H1 (cell line): ENCODE data around the gene DTD1. TPM values are rescaled to one million over a fixed set of nuclear protein-coding genes. Genes with fewer than 3 reads are reported as not detected.
A peak's percentile ranks its signal among the peaks of the same experiment; 100 is the strongest.

Experiments
- CTCF ChIA-PET: fragments of 300-600 bp; sonication (Branson Sonifier 250); formaldehyde crosslinking; loops from one replicate; lab custom pipeline; 2021; ENCODE audit not compliant: partially characterized antibody; lab: Charles Lee
- POLR2A ChIA-PET: fragments of 300-600 bp; sonication (Branson Sonifier 250); formaldehyde crosslinking; loops from one replicate; lab custom pipeline; 2021; ENCODE audit warnings: inconsistent platforms; ENCODE audit not compliant: partially characterized antibody; lab: Charles Lee
- DNase-seq, 2 experiments: peaks; one replicate each; pipeline versions ENCODE4 v3.0.0 to v3.0.0-alpha.2; 2010 to 2022; ENCODE audit warnings: low spot score in 2 of 2, low read depth in 1 of 2, mixed read lengths in 1 of 2
- FAIRE-seq: peaks from 2 replicates; lab custom pipeline; 2011; peaks lifted over from hg19 to GRCh38; lab: Jason Lieb, UNC
- H2AFZ ChIP-seq: 2 replicates; pipeline ENCODE4 v1.8.1; 2012; ENCODE audit warnings: low read length, inconsistent platforms
- H2AK5ac ChIP-seq: 2 replicates; pipeline ENCODE4 v1.6.1; 2013; ENCODE audit warnings: low read depth, low read length
- H2BK120ac ChIP-seq: replicated peaks from 2 replicates; pipeline ENCODE3; 2013; ENCODE audit warnings: low read depth, low read length, inconsistent platforms
- H2BK12ac ChIP-seq: 2 replicates; pipeline ENCODE4 v1.6.1; 2013; ENCODE audit warnings: low read depth, low read length
- H2BK15ac ChIP-seq: 2 replicates; pipeline ENCODE4 v1.6.1; 2013; ENCODE audit warnings: low read length
- H2BK20ac ChIP-seq: 2 replicates; pipeline ENCODE4 v1.6.1; 2013; ENCODE audit warnings: low read length
- H2BK5ac ChIP-seq: 2 replicates; pipeline ENCODE4 v1.6.1; 2013; ENCODE audit warnings: low read depth, low read length
- H3K14ac ChIP-seq: 2 replicates; pipeline ENCODE4 v1.6.1; 2013; ENCODE audit warnings: inconsistent platforms; ENCODE audit not compliant: insufficient read length
- H3K18ac ChIP-seq: 2 replicates; pipeline ENCODE4 v1.6.1; 2013; ENCODE audit warnings: low read length; ENCODE audit errors: extremely low read depth
- H3K23ac ChIP-seq: 2 replicates; pipeline ENCODE4 v1.6.1; 2013; ENCODE audit warnings: inconsistent platforms; ENCODE audit not compliant: insufficient read length
- H3K23me2 ChIP-seq: 2 replicates; pipeline ENCODE4 v1.6.1; 2013; ENCODE audit warnings: low read depth, low read length
- H3K27ac ChIP-seq: 2 replicates; pipeline ENCODE4 v1.6.1; 2011; ENCODE audit warnings: low read depth, low read length, inconsistent platforms
- H3K27me3 ChIP-seq, 4 experiments: replicated peaks in 1 of 4; 1 replicate in 1 of 4; 2 replicates in 3 of 4; pipeline versions ENCODE4 v1.6.1 to v1.8.1; 2011 to 2013; ENCODE audit warnings: low read length in 3 of 4, mild to moderate bottlenecking in 3 of 4, inconsistent platforms in 2 of 4, mixed read lengths in 2 of 4, moderate library complexity in 1 of 4; ENCODE audit not compliant: control insufficient read depth in 3 of 4, insufficient read depth in 3 of 4; ENCODE audit errors: extremely low read depth in 1 of 4
- H3K36me3 ChIP-seq, 4 experiments: 2 replicates each; pipeline versions ENCODE4 v1.6.1 to v1.8.1; 2011 to 2013; ENCODE audit warnings: mild to moderate bottlenecking in 4 of 4, low read length in 3 of 4, moderate library complexity in 2 of 4, control low read depth in 1 of 4, inconsistent platforms in 1 of 4; ENCODE audit not compliant: insufficient read depth in 4 of 4, control insufficient read depth in 2 of 4
- H3K4ac ChIP-seq: replicated peaks from 2 replicates; pipeline ENCODE3; 2013; ENCODE audit warnings: low read length, low read depth, mixed read lengths, inconsistent platforms; ENCODE audit not compliant: insufficient read length
- H3K4me1 ChIP-seq, 4 experiments: replicated peaks in 1 of 4; 1 replicate in 1 of 4; 2 replicates in 3 of 4; pipeline versions ENCODE4 v1.6.1 to v1.8.1; 2011 to 2013; ENCODE audit warnings: low read length in 3 of 4, inconsistent platforms in 2 of 4, mixed read lengths in 1 of 4; ENCODE audit not compliant: insufficient read depth in 4 of 4, control insufficient read depth in 3 of 4
- H3K4me2 ChIP-seq, 2 experiments: 2 replicates each; pipeline versions ENCODE4 v1.6.1 to v1.8.1; 2011 to 2013; ENCODE audit warnings: low read depth in 2 of 2, low read length in 2 of 2, control low read depth in 1 of 2, inconsistent platforms in 1 of 2, mild to moderate bottlenecking in 1 of 2; ENCODE audit not compliant: insufficient read depth in 1 of 2
- H3K4me3 ChIP-seq, 4 experiments: fragments of 200-600, 300-600 bp in 1 of 4; sonication (generic), shearing (Covaris generic), sonication (Bioruptor Twin) in 1 of 4; 2 replicates each; pipeline versions ENCODE4 v1.5.1 to v1.8.1; 2011 to 2016; ENCODE audit warnings: low read length in 4 of 4, low read depth in 3 of 4, control low read depth in 2 of 4, inconsistent platforms in 2 of 4, mild to moderate bottlenecking in 2 of 4, mixed read lengths in 1 of 4, moderate library complexity in 1 of 4; ENCODE audit not compliant: insufficient read depth in 2 of 4; ENCODE audit errors: extremely low read depth in 1 of 4
- H3K56ac ChIP-seq: replicated peaks from 2 replicates; pipeline ENCODE3; 2013; ENCODE audit warnings: low read depth, mild to moderate bottlenecking, mixed read lengths, low read length, inconsistent platforms; ENCODE audit not compliant: insufficient read length
- H3K79me1 ChIP-seq: 2 replicates; pipeline ENCODE4 v1.6.1; 2013; ENCODE audit warnings: low read depth, low read length, control low read depth
- H3K79me2 ChIP-seq, 2 experiments: 2 replicates each; pipeline versions ENCODE4 v1.6.1 to v1.8.1; 2012 to 2013; ENCODE audit warnings: low read length in 2 of 2, mild to moderate bottlenecking in 2 of 2, inconsistent platforms in 1 of 2; ENCODE audit not compliant: insufficient read depth in 2 of 2, control insufficient read depth in 1 of 2
- H3K9ac ChIP-seq, 4 experiments: replicated peaks in 1 of 4; 1 replicate in 1 of 4; 2 replicates in 3 of 4; pipeline versions ENCODE4 v1.6.1 to v1.8.1; 2011 to 2013; ENCODE audit warnings: low read depth in 3 of 4, low read length in 3 of 4, control low read depth in 2 of 4, mild to moderate bottlenecking in 2 of 4, moderate library complexity in 2 of 4, inconsistent platforms in 1 of 4; ENCODE audit errors: extremely low read depth in 1 of 4
- H3K9me3 ChIP-seq, 2 experiments: 2 replicates each; pipeline versions ENCODE4 v1.6.1 to v1.8.1; 2012 to 2013; ENCODE audit warnings: mild to moderate bottlenecking in 2 of 2, moderate library complexity in 2 of 2, control low read depth in 1 of 2, inconsistent platforms in 1 of 2, low read depth in 1 of 2, low read length in 1 of 2, mixed read lengths in 1 of 2; ENCODE audit not compliant: insufficient read depth in 2 of 2
- H4K20me1 ChIP-seq, 2 experiments: replicated peaks in 1 of 2; 2 replicates each; pipeline versions ENCODE3 to v1.8.1; 2011 to 2013; ENCODE audit warnings: inconsistent platforms in 2 of 2, low read length in 2 of 2, mild to moderate bottlenecking in 1 of 2; ENCODE audit not compliant: insufficient read depth in 2 of 2, control insufficient read depth in 1 of 2
- H4K5ac ChIP-seq: 2 replicates; pipeline ENCODE4 v1.6.1; 2013; ENCODE audit warnings: low read length, low read depth, mixed read lengths, inconsistent platforms; ENCODE audit not compliant: insufficient read length
- H4K8ac ChIP-seq: 2 replicates; pipeline ENCODE4 v1.8.0; 2013; ENCODE audit warnings: mild to moderate bottlenecking, moderate library complexity, low read length, inconsistent platforms; ENCODE audit not compliant: insufficient read depth; ENCODE audit errors: extremely low read depth
- H4K91ac ChIP-seq: replicated peaks from 2 replicates; pipeline ENCODE3; 2013; ENCODE audit warnings: low read length, mixed read lengths, inconsistent platforms; ENCODE audit not compliant: insufficient read length
- ATF3 ChIP-seq: IDR thresholded peaks from 2 replicates; pipeline ENCODE4 v1.6.1; 2011; ENCODE audit warnings: low read depth, mild to moderate bottlenecking, low read length; ENCODE audit not compliant: insufficient read depth
- BRCA1 ChIP-seq: IDR thresholded peaks from 2 replicates; pipeline ENCODE4 v1.6.1; 2012; ENCODE audit warnings: low read depth, low read length, improper control_type of control experiment
- CBX8 ChIP-seq: fragments of 300-800, 300-1000 bp; sonication (generic); IDR thresholded peaks from 2 replicates; pipeline ENCODE4 v1.7.1; 2016; ENCODE audit warnings: low read depth, low read length, borderline replicate concordance
- CEBPB ChIP-seq: IDR thresholded peaks from 2 replicates; pipeline ENCODE4 v1.6.1; 2012; ENCODE audit warnings: low read depth, low read length
- E2F6 ChIP-seq: IDR thresholded peaks from 2 replicates; pipeline ENCODE4 v1.6.1; 2012; ENCODE audit warnings: inconsistent platforms
- JUN ChIP-seq: IDR thresholded peaks from 2 replicates; pipeline ENCODE4 v1.6.1; 2011; ENCODE audit warnings: low read depth, mild to moderate bottlenecking, improper control_type of control experiment, low read length
- JUND ChIP-seq: IDR thresholded peaks from 2 replicates; pipeline ENCODE4 v1.6.1; 2011; ENCODE audit warnings: mild to moderate bottlenecking, improper control_type of control experiment, low read length
- NANOG ChIP-seq: IDR thresholded peaks from 2 replicates; pipeline ENCODE4 v1.6.1; 2011; ENCODE audit warnings: low read length, low read depth, mild to moderate bottlenecking, inconsistent platforms; ENCODE audit not compliant: insufficient read depth, poor library complexity, severe bottlenecking
- POLR2A ChIP-seq, 2 experiments: IDR thresholded peaks; 1 replicate in 1 of 2; 2 replicates in 1 of 2; pipeline ENCODE4 v1.6.1; 2011; ENCODE audit warnings: low read depth in 2 of 2, low read length in 2 of 2, mild to moderate bottlenecking in 2 of 2; ENCODE audit errors: control extremely low read depth in 1 of 2
- POLR2AphosphoS5 ChIP-seq: IDR thresholded peaks from 2 replicates; pipeline ENCODE4 v1.6.1; 2011; ENCODE audit warnings: low read depth, low read length
- SIN3A ChIP-seq, 2 experiments: IDR thresholded peaks in 1 of 2; conservative IDR thresholded peaks in 1 of 2; 2 replicates each; pipeline ENCODE4 v1.6.1; 2011 to 2012; ENCODE audit warnings: low read length in 2 of 2, improper control_type of control experiment in 1 of 2, low read depth in 1 of 2, mild to moderate bottlenecking in 1 of 2
- TBP ChIP-seq: IDR thresholded peaks from 2 replicates; pipeline ENCODE4 v1.6.1; 2011; ENCODE audit warnings: low read depth, low read length, improper control_type of control experiment
- TCF12 ChIP-seq: IDR thresholded peaks from 2 replicates; pipeline ENCODE4 v1.6.1; 2011; ENCODE audit warnings: low read depth, mild to moderate bottlenecking, low read length
- ZNF274 ChIP-seq: IDR thresholded peaks from 2 replicates; pipeline ENCODE4 v1.7.0; 2012; ENCODE audit warnings: low read length, borderline replicate concordance; ENCODE audit errors: extremely low read depth
- WGBS, 2 experiments: shearing (Covaris generic) in 1 of 2; methylation state at CpG; one replicate each; pipeline versions ENCODE4 v1.1.6 to v1.1.7; 2013 to 2015; ENCODE audit warnings: low lambda C conversion rate in 2 of 2, mixed read lengths in 2 of 2, inconsistent platforms in 1 of 2, low coverage in 1 of 2, missing lambda C conversion rate in 1 of 2; ENCODE audit not compliant: insufficient replicate concordance in 2 of 2, insufficient coverage in 1 of 2, insufficient read length in 1 of 2; ENCODE audit errors: extremely low coverage in 1 of 2, missing lambda C conversion rate in 1 of 2; 5-methylcytosine and 5-hydroxymethylcytosine counted together
- polyA plus RNA-seq, 7 experiments: library from polyadenylated mRNA; depleted of rRNA in 3 of 7; stranded (reverse) in 5 of 7; unstranded in 2 of 7; fragments of >200 nt in 5 of 7; fragments of 200-250 nt in 2 of 7; gene quantifications; 1 replicate in 5 of 7; 2 replicates in 1 of 7; 4 replicates in 1 of 7; pipeline versions ENCODE4 v1.2.1 to v1.2.3, GENCODE V29; 2011 to 2013; ENCODE audit warnings: missing spikeins in 2 of 7, mixed read lengths in 2 of 7
- total RNA-seq: library from RNA; stranded (reverse); fragmentation: NEBNext Ultra II Directional; extraction: Animal tissue kit (Norgen Biotek cat#: 25700); gene quantifications from 2 replicates; pipeline ENCODE4 v1.2.1, GENCODE V29; 2021

DTD1 gene
- total and polyA plus RNA-seq, 2 of the 8 experiments (the other 6 are each of a cell fraction or from before 2014, with no cell fraction given) = 49.7 to 66.6 TPM

GRCh38 chr20:18739751-18740166 lies 151.9 kb downstream of the DTD1 start:
- Histone ChIP-seq H4K20me1 (no peaks in the 10 kb centered on the region), H3K4me1 (peaks cover 0 to 5% (median 2%) of the 10 kb centered on the region in 4 experiments; a peak in 2 of 7 replicates), H3K9me3 (no peaks in the 10 kb centered on the region), H3K14ac (no peak overlapping the region), H3K23ac (no peak overlapping the region), H3K4ac (no peak overlapping the region), H2BK5ac (no peak overlapping the region), H2BK15ac (no peak overlapping the region), H3K23me2 (no peaks in the 10 kb centered on the region), H3K79me1 (peaks cover 6% of the 10 kb centered on the region; the same call in 1 of the 2 replicates), H4K91ac (no peak overlapping the region), H3K18ac (no peak overlapping the region), H2BK20ac (no peak overlapping the region), H3K9ac (no peak overlapping the region), H2BK120ac (no peak overlapping the region), H2AK5ac (no peak overlapping the region), H3K4me3 (no peak overlapping the region), H2AFZ (no peak overlapping the region), H4K5ac (no peak overlapping the region), H3K27ac (no peak overlapping the region), H3K79me2 (no peaks in the 10 kb centered on the region), H3K36me3 (no peaks in the 10 kb centered on the region), H3K4me2 (no peak overlapping the region), H4K8ac (no peak overlapping the region), H2BK12ac (no peak overlapping the region), H3K56ac (no peak overlapping the region), H3K27me3 (no peaks in the 10 kb centered on the region)
- ChIA-PET CTCF (interaction anchor here (1.1 to 1.7 kb wide), 5 partner anchors 10 to 334 kb away, joined by 3 to 5 read pairs (median 3); no protein-coding TSS in a partner anchor), POLR2A (interaction anchor here (0.6 kb wide), 1 partner anchor 267 kb away, joined by 3 read pairs; no protein-coding TSS in a partner anchor)
- 76% methylated on average over 4 of the region's 4 CpGs; no CpG with 5 or more reads in 1 of the 2 experiments for WGBS, 2 experiments
- FAIRE-seq (peak; percentile 58), DNase-seq (peak in 1 of 2 experiments; percentile 9)
- TF ChIP-seq CEBPB (no peak), CBX8 (no peak), TCF12 (no peak), TBP (no peak), BRCA1 (no peak), POLR2A (IDR thresholded peaks at IDR 0.05; ENCODE audit: control extremely low read depth in 1 of 2, low read depth in 2 of 2, low read length in 2 of 2) (no peak), POLR2AphosphoS5 (no peak), JUND (no peak), NANOG (no peak), JUN (no peak), ATF3 (no peak), SIN3A (conservative IDR thresholded peaks at IDR 0.05 in 1 of 2, IDR thresholded peaks at IDR 0.05 in 1 of 2; ENCODE audit: low read depth in 1 of 2, low read length in 2 of 2) (no peak), ZNF274 (no peak), E2F6 (no peak)
